ENCODE measurements around the gene KMO. TPM values are rescaled to one million over a fixed set of nuclear protein-coding genes. Genes with fewer than 3 reads are reported as not detected.

The KMO gene
- total RNA-seq, 4 donors from 2014 or later: under 0.01 to 2.5 TPM; not detected in 2

DNA sequence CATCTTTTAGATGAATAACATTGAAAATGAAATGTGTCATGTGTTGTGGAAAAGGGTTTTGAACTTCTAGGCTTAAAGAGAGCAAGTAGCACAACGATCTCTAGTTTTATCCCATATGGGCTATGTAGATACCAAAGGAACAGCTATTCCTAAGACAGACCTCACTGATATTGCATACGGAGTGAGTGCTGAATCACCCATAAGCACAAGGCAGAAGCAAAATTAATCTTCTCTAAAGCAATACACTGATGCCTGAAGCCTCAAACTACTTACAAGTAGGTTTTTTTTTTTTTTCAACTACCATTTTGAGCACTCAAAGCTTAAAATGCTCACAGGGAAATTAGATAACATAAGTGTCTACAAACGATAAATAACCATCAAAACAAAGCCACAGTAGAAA is 5.0 kb upstream of the KMO start:
- H3K27ac ChIP-seq: no peak overlapping the region
- WGBS, 2 donors (ENCODE audit: low coverage in 1 of 2): 63 to 76% methylated on average over 3 of the region's 3 CpGs
- in situ Hi-C loops (cut with MboI; ENCODE audit: low pct_ligation_motif_present in 1 of 4, low pct_unique_long_range_greater_than_20kb in 1 of 4, low sequenced_read_pairs in 3 of 4): loop anchor here in 1 of 4 donors (25.0 kb wide), 2 partner anchors 110 to 310 kb away; partner anchors contain the start of genes CHML, EXO1 and OPN3
- TF ChIP-seq EP300 (IDR thresholded peaks at IDR 0.05; ENCODE audit: low read depth) (no peak), POLR2A (IDR thresholded peaks at IDR 0.05) (no peak)
- TF ChIP-seq, protein P1, sequence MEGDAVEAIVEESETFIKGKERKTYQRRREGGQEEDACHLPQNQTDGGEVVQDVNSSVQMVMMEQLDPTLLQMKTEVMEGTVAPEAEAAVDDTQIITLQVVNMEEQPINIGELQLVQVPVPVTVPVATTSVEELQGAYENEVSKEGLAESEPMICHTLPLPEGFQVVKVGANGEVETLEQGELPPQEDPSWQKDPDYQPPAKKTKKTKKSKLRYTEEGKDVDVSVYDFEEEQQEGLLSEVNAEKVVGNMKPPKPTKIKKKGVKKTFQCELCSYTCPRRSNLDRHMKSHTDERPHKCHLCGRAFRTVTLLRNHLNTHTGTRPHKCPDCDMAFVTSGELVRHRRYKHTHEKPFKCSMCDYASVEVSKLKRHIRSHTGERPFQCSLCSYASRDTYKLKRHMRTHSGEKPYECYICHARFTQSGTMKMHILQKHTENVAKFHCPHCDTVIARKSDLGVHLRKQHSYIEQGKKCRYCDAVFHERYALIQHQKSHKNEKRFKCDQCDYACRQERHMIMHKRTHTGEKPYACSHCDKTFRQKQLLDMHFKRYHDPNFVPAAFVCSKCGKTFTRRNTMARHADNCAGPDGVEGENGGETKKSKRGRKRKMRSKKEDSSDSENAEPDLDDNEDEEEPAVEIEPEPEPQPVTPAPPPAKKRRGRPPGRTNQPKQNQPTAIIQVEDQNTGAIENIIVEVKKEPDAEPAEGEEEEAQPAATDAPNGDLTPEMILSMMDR (IDR thresholded peaks at IDR 0.05): no peak
- H3K9me3 ChIP-seq: no peaks in the 10 kb centered on the region
- H3K27me3 ChIP-seq: peaks cover 37% of the 10 kb centered on the region
- peaks cover 0 to 5% (median 1%) of the 10 kb centered on the region in 4 donors for H3K4me1 ChIP-seq
- H3K36me3 ChIP-seq: no peaks in the 10 kb centered on the region
- H3K4me3 ChIP-seq: no peak overlapping the region
- DNase-seq: no peak
- intact Hi-C loops (cut with DNase I; ENCODE audit: low total_unique reads): no loop called here

DNA sequence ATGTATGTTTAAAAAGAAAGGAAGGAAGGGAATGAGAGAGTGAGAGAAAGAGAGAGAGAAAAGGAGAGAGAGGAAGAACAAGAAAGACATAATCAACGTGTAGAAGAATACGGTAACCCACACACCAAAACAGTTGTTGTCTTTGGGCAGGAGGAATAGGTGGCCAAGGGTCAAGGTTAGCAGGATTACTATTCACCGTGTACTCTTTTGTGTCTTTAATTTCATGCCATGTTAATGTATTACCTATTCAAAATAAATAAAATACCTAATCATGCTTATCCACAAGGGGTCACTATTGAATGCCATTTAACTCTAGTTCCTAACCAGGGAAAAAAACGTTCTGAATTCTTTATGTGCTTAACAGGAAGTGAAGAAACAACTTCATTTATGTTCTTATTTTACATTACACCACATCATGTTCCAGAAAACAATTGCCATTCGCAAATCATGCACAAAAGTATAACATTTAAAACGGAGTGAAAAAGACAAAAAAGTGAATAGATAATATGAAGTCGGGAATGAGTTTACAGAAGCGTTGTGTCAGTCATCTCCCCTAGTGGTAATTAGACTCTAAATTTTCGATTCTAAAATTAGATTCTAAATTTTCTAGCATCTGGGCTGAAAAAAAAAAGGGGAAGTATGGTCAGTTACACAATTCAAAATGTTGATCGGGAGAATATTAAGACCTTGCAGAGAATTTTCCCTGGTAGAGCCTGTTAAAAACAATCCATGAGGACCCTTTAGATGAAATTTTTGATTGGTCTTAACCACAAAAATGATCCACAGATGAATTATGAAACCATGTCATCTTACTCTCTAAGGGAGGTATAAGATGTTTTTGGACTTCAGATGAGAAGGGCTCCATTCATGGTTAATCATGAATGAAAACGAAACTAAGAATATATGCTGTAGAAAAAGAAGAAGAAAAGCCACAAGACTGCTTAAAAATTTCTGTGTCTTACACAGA is 700 bp upstream of the KMO start:
- intact Hi-C loops (cut with DNase I; ENCODE audit: low total_unique reads) (no loop called here), in situ Hi-C loops (cut with MboI; ENCODE audit: low pct_ligation_motif_present in 1 of 4, low pct_unique_long_range_greater_than_20kb in 1 of 4, low sequenced_read_pairs in 3 of 4) (loop anchor here in 2 of 4 donors (10.0 to 25.0 kb wide), 3 partner anchors 103 to 306 kb away; partner anchors contain the start of genes CHML (in 1 of the 2), EXO1 (in 1 of the 2) and OPN3 (in 1 of the 2))
- WGBS, 2 donors (ENCODE audit: low coverage in 1 of 2): 4 to 6% methylated on average over 11 of the region's 11 CpGs
- H3K4me3 ChIP-seq: peak overlapping the region; percentile 13 to 61 (median 40)
- peaks cover 4% of the 10 kb centered on the region for H3K27me3 ChIP-seq
- TF ChIP-seq, protein P1 (IDR thresholded peaks at IDR 0.05): peak; percentile 53 to 73 (median 65)
- TF ChIP-seq POLR2AphosphoS5 (IDR thresholded peaks at IDR 0.05) (no peak), POLR2A (IDR thresholded peaks at IDR 0.05) (no peak)
- peak overlapping the region; percentile 59 to 62 (median 59) for H3K27ac ChIP-seq
- peaks cover 0 to 8% (median 1%) of the 10 kb centered on the region in 4 donors for H3K4me1 ChIP-seq
- no peaks in the 10 kb centered on the region for H3K36me3 ChIP-seq
- no peak for DNase-seq
- no peaks in the 10 kb centered on the region for H3K9me3 ChIP-seq

DNA sequence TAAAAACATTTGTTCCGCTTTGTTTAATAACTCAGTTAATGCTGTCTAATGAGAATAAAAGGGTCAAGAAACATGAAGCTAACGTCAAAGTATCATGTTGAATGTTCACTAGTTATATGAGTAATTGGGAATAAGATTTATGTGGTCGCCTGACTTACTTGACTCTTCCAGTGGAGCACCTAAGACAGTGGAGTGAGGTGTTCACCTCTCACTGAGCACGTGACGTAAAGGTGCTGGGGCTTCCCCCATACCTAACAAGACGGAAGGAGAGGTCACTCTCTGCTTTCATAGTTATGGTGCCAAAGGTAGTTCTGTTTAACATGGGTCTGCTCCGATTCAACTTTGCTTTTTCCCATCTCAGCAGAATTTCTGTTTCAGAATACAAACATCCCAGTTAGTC is 686 bp downstream of the KMO start:
- H3K27ac ChIP-seq: peak overlapping the region in 3 of 4 donors; percentile 33 to 62 (median 59)
- no peaks in the 10 kb centered on the region for H3K27me3 ChIP-seq

DNA sequence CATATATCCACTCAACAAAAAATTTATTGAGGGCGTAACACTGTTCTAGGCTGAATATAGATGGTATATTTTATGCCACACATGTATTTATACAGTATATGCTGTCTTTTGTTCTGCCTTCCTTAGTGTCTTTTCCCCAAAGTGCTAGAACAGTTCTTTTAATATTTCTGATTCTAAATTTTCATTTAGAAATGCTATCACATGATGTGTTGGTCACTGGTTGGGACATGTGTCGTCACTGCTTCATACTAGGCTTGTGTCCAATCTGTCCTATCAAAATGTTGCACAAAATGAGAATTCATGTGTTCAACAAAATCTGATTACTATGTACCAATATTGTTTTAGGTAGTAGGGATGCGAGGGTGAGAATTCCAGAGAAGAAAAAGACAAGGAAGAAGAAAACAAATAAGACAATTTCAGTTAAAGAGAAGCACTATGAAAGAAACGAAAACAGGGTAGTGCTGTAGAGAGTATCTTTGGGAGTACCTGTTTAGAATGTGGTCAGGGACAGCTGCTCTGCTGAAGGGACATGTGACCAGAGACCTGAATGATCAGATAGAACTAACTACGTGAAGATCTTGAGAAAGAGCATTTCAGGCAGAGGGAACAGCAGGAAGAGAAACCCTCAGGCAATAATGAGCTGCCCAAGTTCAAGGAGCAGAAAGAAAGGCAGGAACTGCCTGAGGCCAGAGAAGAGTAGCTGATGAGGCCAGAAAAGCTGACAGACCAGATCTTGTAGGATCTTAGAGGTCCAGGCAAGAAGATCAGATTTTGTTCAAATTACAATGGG is 1.3 kb downstream of the KMO start:
- intact Hi-C loops (cut with DNase I; ENCODE audit: low total_unique reads): no loop called here
- no peaks in the 10 kb centered on the region for H3K27me3 ChIP-seq
- in situ Hi-C loops (cut with MboI; ENCODE audit: low pct_ligation_motif_present in 1 of 4, low pct_unique_long_range_greater_than_20kb in 1 of 4, low sequenced_read_pairs in 3 of 4): loop anchor here in 2 of 4 donors (10.0 to 25.0 kb wide), 3 partner anchors 101 to 304 kb away; partner anchors contain the start of genes CHML (in 1 of the 2), EXO1 (in 1 of the 2) and OPN3 (in 1 of the 2)
- no peak for DNase-seq
- peak overlapping the region in 3 of 4 donors; percentile 33 to 59 (median 44) for H3K27ac ChIP-seq
- H3K9me3 ChIP-seq: no peaks in the 10 kb centered on the region
- 59% methylated on average over 3 to 5 of the region's 5 CpGs for WGBS, 2 donors (ENCODE audit: low coverage in 1 of 2)
- H3K36me3 ChIP-seq: no peaks in the 10 kb centered on the region
- H3K4me3 ChIP-seq: no peak overlapping the region
- H3K4me1 ChIP-seq: peaks cover 0 to 8% (median 1%) of the 10 kb centered on the region in 4 donors
- TF ChIP-seq POLR2A (IDR thresholded peaks at IDR 0.05) (no peak), POLR2AphosphoS5 (IDR thresholded peaks at IDR 0.05) (no peak), EP300 (IDR thresholded peaks at IDR 0.05; ENCODE audit: low read depth) (no peak)
- TF ChIP-seq, protein P1 (IDR thresholded peaks at IDR 0.05): no peak

More for the DNA sequence above, 686 bp downstream of the KMO start:
- TF ChIP-seq EP300 (IDR thresholded peaks at IDR 0.05; ENCODE audit: low read depth) (no peak), POLR2A (IDR thresholded peaks at IDR 0.05) (peak; percentile 15), POLR2AphosphoS5 (IDR thresholded peaks at IDR 0.05) (no peak)
- intact Hi-C loops (cut with DNase I; ENCODE audit: low total_unique reads): no loop called here
- no peaks in the 10 kb centered on the region for H3K36me3 ChIP-seq
- no peaks in the 10 kb centered on the region for H3K9me3 ChIP-seq
- peaks cover 0 to 8% (median 1%) of the 10 kb centered on the region in 4 donors for H3K4me1 ChIP-seq
- in situ Hi-C loops (cut with MboI; ENCODE audit: low pct_ligation_motif_present in 1 of 4, low pct_unique_long_range_greater_than_20kb in 1 of 4, low sequenced_read_pairs in 3 of 4): loop anchor here in 2 of 4 donors (10.0 to 25.0 kb wide), 3 partner anchors 102 to 304 kb away; partner anchors contain the start of genes CHML (in 1 of the 2), EXO1 (in 1 of the 2) and OPN3 (in 1 of the 2)
- DNase-seq: peak; percentile 44
- H3K4me3 ChIP-seq: no peak overlapping the region
- 70 to 77% methylated on average over 4 to 7 of the region's 7 CpGs for WGBS, 2 donors (ENCODE audit: low coverage in 1 of 2)
